GM23338 (cell line): Measurements from ENCODE around the gene CD47. TPM values are rescaled to one million over a fixed set of nuclear protein-coding genes. Genes with fewer than 3 reads are reported as not detected.

Experiments used
- ATAC-seq: fragments of 200-7000 bp; cut with Tn5 transposase; 3 replicates; pipeline ENCODE4 v1.9.1; 2020
- DNase-seq: peaks from one replicate; pipeline ENCODE4 v3.0.0-alpha.2; 2015; ENCODE audit warnings: low spot score
- H2AFZ ChIP-seq: fragments of 200-600 bp; sonication (generic); 2 replicates; pipeline ENCODE4 v1.8.0; 2016; ENCODE audit warnings: antibody characterized with exemption, mild to moderate bottlenecking, moderate library complexity
- H3F3A ChIP-seq: fragments of 200-600 bp; sonication (generic); replicated peaks from 2 replicates; pipeline ENCODE4 v1.8.0; 2017; ENCODE audit warnings: antibody characterized with exemption, mixed run types, low read depth
- H3K27ac ChIP-seq: fragments of 200-600 bp; sonication (generic); 2 replicates; pipeline ENCODE4 v1.6.1; 2016; ENCODE audit warnings: low read depth
- H3K27me3 ChIP-seq: fragments of 200-600 bp; sonication (generic); 2 replicates; pipeline ENCODE4 v1.8.0; 2016; ENCODE audit warnings: mild to moderate bottlenecking, mixed run types, moderate library complexity; ENCODE audit not compliant: insufficient read depth
- H3K36me3 ChIP-seq: fragments of 200-600 bp; sonication (generic); 2 replicates; pipeline ENCODE4 v1.8.0; 2016; ENCODE audit warnings: mild to moderate bottlenecking; ENCODE audit not compliant: insufficient read depth
- H3K4me1 ChIP-seq: fragments of 200-600 bp; sonication (generic); 2 replicates; pipeline ENCODE4 v1.8.0; 2016; ENCODE audit warnings: mild to moderate bottlenecking, moderate library complexity; ENCODE audit not compliant: insufficient read depth
- H3K4me2 ChIP-seq: fragments of 200-600 bp; sonication (generic); 2 replicates; pipeline ENCODE4 v1.7.1; 2017; ENCODE audit warnings: mixed run types
- H3K4me3 ChIP-seq: fragments of 200-600 bp; sonication (generic); 2 replicates; pipeline ENCODE4 v1.6.1; 2016; ENCODE audit warnings: mixed run types
- H3K79me2 ChIP-seq: fragments of 200-600 bp; sonication (generic); replicated peaks from 2 replicates; pipeline ENCODE4 v1.8.0; 2017; ENCODE audit warnings: mild to moderate bottlenecking; ENCODE audit not compliant: insufficient read depth
- H3K9me2 ChIP-seq: fragments of 200-600 bp; sonication (generic); 2 replicates; pipeline ENCODE4 v1.8.0; 2017; ENCODE audit not compliant: insufficient read depth
- H4K20me1 ChIP-seq: fragments of 200-600 bp; sonication (generic); replicated peaks from 2 replicates; pipeline ENCODE4 v1.8.0; 2017; ENCODE audit warnings: mild to moderate bottlenecking; ENCODE audit not compliant: insufficient read depth
- H3K27ac Mint-ChIP-seq: 2 replicates; pipeline ENCODE4 v1.8.0; 2020; ENCODE audit warnings: inconsistent platforms, mild to moderate bottlenecking, moderate library complexity, mixed read lengths
- H3K27me3 Mint-ChIP-seq: 3 replicates; pipeline ENCODE4 v1.8.0; 2022; ENCODE audit warnings: low read depth, mild to moderate bottlenecking, moderate library complexity, mixed read lengths, inconsistent platforms; ENCODE audit not compliant: insufficient read depth, poor library complexity
- H3K36me3 Mint-ChIP-seq: 3 replicates; pipeline ENCODE4 v1.8.0; 2021; ENCODE audit warnings: low read depth, mild to moderate bottlenecking, inconsistent platforms, moderate library complexity, mixed read lengths
- H3K4me1 Mint-ChIP-seq: 3 replicates; pipeline ENCODE4 v1.8.0; 2020; ENCODE audit warnings: mild to moderate bottlenecking, inconsistent platforms, mixed read lengths
- H3K4me3 Mint-ChIP-seq: 3 replicates; pipeline ENCODE4 v1.8.0; 2021; ENCODE audit warnings: moderate library complexity, mild to moderate bottlenecking, inconsistent platforms, mixed read lengths
- H3K9me3 Mint-ChIP-seq: 3 replicates; pipeline ENCODE4 v1.8.0; 2020; ENCODE audit warnings: moderate library complexity, mild to moderate bottlenecking, inconsistent platforms, mixed read lengths
- CREB1 ChIP-seq: fragments of 250-450 bp; sonication (Bioruptor Pico); IDR thresholded peaks from 2 replicates; pipeline ENCODE4 v1.5.0; 2020; ENCODE audit warnings: low read depth, mild to moderate bottlenecking, moderate library complexity
- EZH2 ChIP-seq: fragments of 200-600 bp; sonication (generic); IDR thresholded peaks from one replicate; pipeline ENCODE4 v1.8.0; 2017; ENCODE audit warnings: antibody characterized with exemption, mild to moderate bottlenecking, low read depth; ENCODE audit not compliant: unreplicated experiment
- EZH2phosphoT487 ChIP-seq: fragments of 200-600 bp; sonication (generic); IDR thresholded peaks from one replicate; pipeline ENCODE4 v1.8.1; 2018; ENCODE audit warnings: antibody characterized with exemption; ENCODE audit not compliant: unreplicated experiment
- JUNB ChIP-seq: IDR thresholded peaks from one replicate; pipeline ENCODE4 v1.6.1; 2016; ENCODE audit warnings: antibody characterized with exemption; ENCODE audit not compliant: unreplicated experiment
- ZNF331 ChIP-seq: fragments of 250-450 bp; sonication (Bioruptor Pico); IDR thresholded peaks from 2 replicates; pipeline ENCODE4 v1.5.0; 2020; ENCODE audit warnings: low read depth, mild to moderate bottlenecking, moderate library complexity
- polyA plus RNA-seq: library from polyadenylated mRNA; unstranded; fragments of >200 nt; fragmentation: Nextera tagmentation; extraction: Ambion mirVana; gene quantifications from 2 replicates; pipeline ENCODE4 v1.2.1, GENCODE V29; 2016
- total RNA-seq: library from RNA; depleted of rRNA; stranded (reverse); fragments of >200 nt; shearing (Covaris generic); gene quantifications from 2 replicates; pipeline ENCODE4 v1.2.3, GENCODE V29; 2014
- TF ChIP-seq, protein P1 (sequence below): fragments of 250-450 bp; sonication (Bioruptor Pico); IDR thresholded peaks from 2 replicates; pipeline ENCODE4 v1.5.0; 2020; ENCODE audit warnings: mild to moderate bottlenecking, moderate library complexity

Gene CD47
- total and polyA plus RNA-seq, 2 experiments from 2014 or later, result 22.1 to 26.9 TPM

DNA sequence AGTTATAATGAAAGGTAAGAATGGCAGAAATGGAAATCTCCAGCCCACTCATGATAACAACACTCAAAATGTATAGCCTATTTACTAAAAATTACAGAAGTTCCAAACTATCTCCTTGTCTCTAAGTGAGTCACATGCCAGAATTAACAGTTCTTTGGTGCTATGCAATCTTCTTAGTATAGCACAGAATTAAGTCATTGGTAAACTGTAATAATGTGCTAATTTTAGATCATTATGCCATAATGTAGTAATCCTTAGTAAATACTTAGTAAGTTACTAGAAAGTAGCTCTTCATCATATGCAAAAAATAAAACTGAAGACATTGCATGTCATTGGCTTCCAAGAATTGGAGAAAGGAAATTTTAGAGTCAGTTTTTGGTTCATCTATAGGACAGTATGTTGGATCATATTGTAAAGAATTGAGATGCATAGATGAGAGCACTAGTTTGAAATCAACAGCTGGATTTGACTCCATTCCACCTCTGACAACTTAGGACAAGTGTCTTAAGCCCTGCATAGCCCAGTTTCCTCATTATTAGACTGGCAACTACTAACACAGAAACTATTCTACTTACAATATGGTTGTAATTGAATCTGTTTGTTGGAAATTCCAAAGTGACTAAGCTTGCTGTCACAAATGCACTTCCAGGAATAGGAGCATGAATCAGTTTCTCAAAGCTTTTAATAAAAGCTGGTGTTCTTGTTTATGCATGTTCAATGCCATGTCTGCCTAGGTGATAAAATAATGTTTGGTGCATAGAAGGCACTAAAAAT is 40.1 kb upstream of the CD47 start:
- DNase-seq, result no peak
- 0 out of 2 replicates have a peak, but pooled peaks cover 4% of the 10 kb centered on the region for H3K9me2 ChIP-seq
- no peak overlapping the region for H3K27ac Mint-ChIP-seq
- no peak overlapping the region for H3K4me2 ChIP-seq
- H3K36me3 ChIP-seq, result no peaks in the 10 kb centered on the region
- TF ChIP-seq JUNB, result no peak
- no peak for TF ChIP-seq ZNF331 (CRISPR knock-in tag)
- TF ChIP-seq CREB1 (CRISPR knock-in tag), result no peak
- no peak for TF ChIP-seq EZH2
- TF ChIP-seq, protein P1, sequence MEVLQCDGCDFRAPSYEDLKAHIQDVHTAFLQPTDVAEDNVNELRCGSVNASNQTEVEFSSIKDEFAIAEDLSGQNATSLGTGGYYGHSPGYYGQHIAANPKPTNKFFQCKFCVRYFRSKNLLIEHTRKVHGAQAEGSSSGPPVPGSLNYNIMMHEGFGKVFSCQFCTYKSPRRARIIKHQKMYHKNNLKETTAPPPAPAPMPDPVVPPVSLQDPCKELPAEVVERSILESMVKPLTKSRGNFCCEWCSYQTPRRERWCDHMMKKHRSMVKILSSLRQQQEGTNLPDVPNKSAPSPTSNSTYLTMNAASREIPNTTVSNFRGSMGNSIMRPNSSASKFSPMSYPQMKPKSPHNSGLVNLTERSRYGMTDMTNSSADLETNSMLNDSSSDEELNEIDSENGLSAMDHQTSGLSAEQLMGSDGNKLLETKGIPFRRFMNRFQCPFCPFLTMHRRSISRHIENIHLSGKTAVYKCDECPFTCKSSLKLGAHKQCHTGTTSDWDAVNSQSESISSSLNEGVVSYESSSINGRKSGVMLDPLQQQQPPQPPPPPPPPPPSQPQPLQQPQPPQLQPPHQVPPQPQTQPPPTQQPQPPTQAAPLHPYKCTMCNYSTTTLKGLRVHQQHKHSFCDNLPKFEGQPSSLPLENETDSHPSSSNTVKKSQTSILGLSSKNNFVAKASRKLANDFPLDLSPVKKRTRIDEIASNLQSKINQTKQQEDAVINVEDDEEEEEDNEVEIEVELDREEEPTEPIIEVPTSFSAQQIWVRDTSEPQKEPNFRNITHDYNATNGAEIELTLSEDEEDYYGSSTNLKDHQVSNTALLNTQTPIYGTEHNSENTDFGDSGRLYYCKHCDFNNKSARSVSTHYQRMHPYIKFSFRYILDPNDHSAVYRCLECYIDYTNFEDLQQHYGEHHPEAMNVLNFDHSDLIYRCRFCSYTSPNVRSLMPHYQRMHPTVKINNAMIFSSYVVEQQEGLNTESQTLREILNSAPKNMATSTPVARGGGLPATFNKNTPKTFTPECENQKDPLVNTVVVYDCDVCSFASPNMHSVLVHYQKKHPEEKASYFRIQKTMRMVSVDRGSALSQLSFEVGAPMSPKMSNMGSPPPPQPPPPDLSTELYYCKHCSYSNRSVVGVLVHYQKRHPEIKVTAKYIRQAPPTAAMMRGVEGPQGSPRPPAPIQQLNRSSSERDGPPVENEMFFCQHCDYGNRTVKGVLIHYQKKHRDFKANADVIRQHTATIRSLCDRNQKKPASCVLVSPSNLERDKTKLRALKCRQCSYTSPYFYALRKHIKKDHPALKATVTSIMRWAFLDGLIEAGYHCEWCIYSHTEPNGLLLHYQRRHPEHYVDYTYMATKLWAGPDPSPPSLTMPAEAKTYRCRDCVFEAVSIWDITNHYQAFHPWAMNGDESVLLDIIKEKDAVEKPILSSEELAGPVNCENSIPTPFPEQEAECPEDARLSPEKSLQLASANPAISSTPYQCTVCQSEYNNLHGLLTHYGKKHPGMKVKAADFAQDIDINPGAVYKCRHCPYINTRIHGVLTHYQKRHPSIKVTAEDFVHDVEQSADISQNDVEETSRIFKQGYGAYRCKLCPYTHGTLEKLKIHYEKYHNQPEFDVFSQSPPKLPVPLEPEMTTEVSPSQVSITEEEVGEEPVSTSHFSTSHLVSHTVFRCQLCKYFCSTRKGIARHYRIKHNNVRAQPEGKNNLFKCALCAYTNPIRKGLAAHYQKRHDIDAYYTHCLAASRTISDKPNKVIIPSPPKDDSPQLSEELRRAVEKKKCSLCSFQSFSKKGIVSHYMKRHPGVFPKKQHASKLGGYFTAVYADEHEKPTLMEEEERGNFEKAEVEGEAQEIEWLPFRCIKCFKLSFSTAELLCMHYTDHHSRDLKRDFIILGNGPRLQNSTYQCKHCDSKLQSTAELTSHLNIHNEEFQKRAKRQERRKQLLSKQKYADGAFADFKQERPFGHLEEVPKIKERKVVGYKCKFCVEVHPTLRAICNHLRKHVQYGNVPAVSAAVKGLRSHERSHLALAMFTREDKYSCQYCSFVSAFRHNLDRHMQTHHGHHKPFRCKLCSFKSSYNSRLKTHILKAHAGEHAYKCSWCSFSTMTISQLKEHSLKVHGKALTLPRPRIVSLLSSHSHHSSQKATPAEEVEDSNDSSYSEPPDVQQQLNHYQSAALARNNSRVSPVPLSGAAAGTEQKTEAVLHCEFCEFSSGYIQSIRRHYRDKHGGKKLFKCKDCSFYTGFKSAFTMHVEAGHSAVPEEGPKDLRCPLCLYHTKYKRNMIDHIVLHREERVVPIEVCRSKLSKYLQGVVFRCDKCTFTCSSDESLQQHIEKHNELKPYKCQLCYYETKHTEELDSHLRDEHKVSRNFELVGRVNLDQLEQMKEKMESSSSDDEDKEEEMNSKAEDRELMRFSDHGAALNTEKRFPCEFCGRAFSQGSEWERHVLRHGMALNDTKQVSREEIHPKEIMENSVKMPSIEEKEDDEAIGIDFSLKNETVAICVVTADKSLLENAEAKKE (CRISPR knock-in tag), result no peak
- no peak for TF ChIP-seq EZH2phosphoT487
- ATAC-seq, result no peak
- no peaks in the 10 kb centered on the region for H3K9me3 Mint-ChIP-seq
- H3K4me3 ChIP-seq, result no peak overlapping the region
- H3K79me2 ChIP-seq, result no peaks in the 10 kb centered on the region
- no peaks in the 10 kb centered on the region for H3K27me3 ChIP-seq
- H3K4me1 Mint-ChIP-seq, result no peaks in the 10 kb centered on the region
- no peak overlapping the region for H3K27ac ChIP-seq
- H3K27me3 Mint-ChIP-seq, result no peaks in the 10 kb centered on the region
- no peaks in the 10 kb centered on the region for H3K36me3 Mint-ChIP-seq
- H3F3A ChIP-seq, result no peaks in the 10 kb centered on the region
- no peak overlapping the region for H2AFZ ChIP-seq
- no peaks in the 10 kb centered on the region for H3K4me1 ChIP-seq
- no peaks in the 10 kb centered on the region for H4K20me1 ChIP-seq
- H3K4me3 Mint-ChIP-seq, result no peak overlapping the region
